SK-N-SH treated with all-trans-retinoic acid at 6 μM for 48 hours (cell line): ENCODE results near the gene SQSTM1.

ENCODE experiments used
- ATAC-seq: fragments of 200-7000 bp; cut with Tn5 transposase; 3 replicates; pipeline ENCODE4 v1.9.1; 2020; ENCODE audit warnings: mild to moderate bottlenecking, moderate library complexity
- ARNTL ChIP-seq: fragments of 450-650 bp; formaldehyde crosslinking; IDR thresholded peaks from 2 replicates; pipeline ENCODE4 v1.5.0; 2020; ENCODE audit warnings: low read depth, mild to moderate bottlenecking, moderate library complexity, borderline replicate concordance
- BACH2 ChIP-seq: fragments of 250-450 bp; sonication (Bioruptor Pico); IDR thresholded peaks from 2 replicates; pipeline ENCODE4 v1.9.0; 2021; ENCODE audit warnings: mild to moderate bottlenecking, borderline replicate concordance
- CSDC2 ChIP-seq: fragments of 250-450 bp; sonication (Bioruptor Pico); IDR thresholded peaks from 2 replicates; pipeline ENCODE4 v1.5.0; 2020; ENCODE audit warnings: mild to moderate bottlenecking, moderate library complexity
- CSRNP3 ChIP-seq: fragments of 250-450 bp; sonication (Bioruptor Pico); IDR thresholded peaks from 2 replicates; pipeline ENCODE4 v1.5.1; 2021; ENCODE audit warnings: mild to moderate bottlenecking, moderate library complexity
- ESRRG ChIP-seq: fragments of 250-450 bp; sonication (Bioruptor Pico); IDR thresholded peaks from 2 replicates; pipeline ENCODE4 v1.6.1; 2021; ENCODE audit warnings: mild to moderate bottlenecking
- GLIS3 ChIP-seq: fragments of 250-450 bp; sonication (Bioruptor Pico); IDR thresholded peaks from 2 replicates; pipeline ENCODE4 v1.5.0; 2020; ENCODE audit warnings: mild to moderate bottlenecking, moderate library complexity
- ISL1 ChIP-seq: fragments of 250-450 bp; sonication (Bioruptor Pico); IDR thresholded peaks from 2 replicates; pipeline ENCODE4 v2.1.2; 2022; ENCODE audit warnings: mild to moderate bottlenecking, moderate library complexity
- OSR1 ChIP-seq: fragments of 250-450 bp; sonication (Bioruptor Pico); IDR thresholded peaks from 2 replicates; pipeline ENCODE4 v1.8.0; 2022; ENCODE audit warnings: moderate library complexity, mild to moderate bottlenecking, inconsistent platforms
- POU6F1 ChIP-seq: fragments of 250-450 bp; sonication (Bioruptor Pico); IDR thresholded peaks from 2 replicates; pipeline ENCODE4 v1.8.0; 2021; ENCODE audit warnings: low read depth, mild to moderate bottlenecking, moderate library complexity, borderline replicate concordance
- PPARA ChIP-seq: fragments of 250-450 bp; sonication (Bioruptor Pico); IDR thresholded peaks from 2 replicates; pipeline ENCODE4 v1.5.0; 2020; ENCODE audit warnings: mild to moderate bottlenecking, borderline replicate concordance
- RARB ChIP-seq: fragments of 250-450 bp; sonication (Bioruptor Pico); IDR thresholded peaks from 2 replicates; pipeline ENCODE4 v1.8.0; 2021; ENCODE audit warnings: mild to moderate bottlenecking, moderate library complexity
- SNAI2 ChIP-seq: fragments of 250-450 bp; sonication (Bioruptor Pico); IDR thresholded peaks from 2 replicates; pipeline ENCODE4 v1.5.0; 2020; ENCODE audit warnings: mild to moderate bottlenecking, moderate library complexity
- TCF4 ChIP-seq: fragments of 250-450 bp; sonication (Bioruptor Pico); IDR thresholded peaks from 2 replicates; pipeline ENCODE4 v1.8.0; 2021; ENCODE audit warnings: mild to moderate bottlenecking, moderate library complexity, borderline replicate concordance
- TOX ChIP-seq: fragments of 250-450 bp; sonication (Bioruptor Pico); IDR thresholded peaks from 2 replicates; pipeline ENCODE4 v1.8.0; 2021; ENCODE audit warnings: mild to moderate bottlenecking, moderate library complexity, borderline replicate concordance
- TSHZ2 ChIP-seq: fragments of 250-450 bp; sonication (Bioruptor Pico); IDR thresholded peaks from 2 replicates; pipeline ENCODE4 v1.5.0; 2020; ENCODE audit warnings: mild to moderate bottlenecking, moderate library complexity
- ZC3H10 ChIP-seq: fragments of 250-450 bp; sonication (Bioruptor Pico); IDR thresholded peaks from 2 replicates; pipeline ENCODE4 v1.5.1; 2021; ENCODE audit warnings: mild to moderate bottlenecking, moderate library complexity
- ZFP3 ChIP-seq: fragments of 250-450 bp; sonication (Bioruptor Pico); IDR thresholded peaks from 2 replicates; pipeline ENCODE4 v1.5.0; 2020; ENCODE audit warnings: mild to moderate bottlenecking, moderate library complexity
- ZFP30 ChIP-seq: fragments of 450-650 bp; formaldehyde crosslinking; IDR thresholded peaks from 2 replicates; pipeline ENCODE4 v1.5.0; 2022; ENCODE audit warnings: mild to moderate bottlenecking, moderate library complexity
- ZNF565 ChIP-seq: fragments of 450-650 bp; formaldehyde crosslinking; conservative IDR thresholded peaks from 2 replicates; pipeline ENCODE4 v1.5.0; 2020; ENCODE audit warnings: low read depth, mild to moderate bottlenecking, moderate library complexity
- ZNF70 ChIP-seq: fragments of 450-650 bp; formaldehyde crosslinking; IDR thresholded peaks from 2 replicates; pipeline ENCODE4 v1.5.0; 2020; ENCODE audit warnings: mild to moderate bottlenecking, moderate library complexity
- ZNF8 ChIP-seq: fragments of 450-650 bp; formaldehyde crosslinking; IDR thresholded peaks from 2 replicates; pipeline ENCODE4 v1.5.0; 2020; ENCODE audit warnings: mild to moderate bottlenecking, moderate library complexity
- TF ChIP-seq, protein P1 (sequence below): fragments of 250-450 bp; sonication (Bioruptor Pico); IDR thresholded peaks from 2 replicates; pipeline ENCODE4 v1.5.1; 2020; ENCODE audit warnings: low read depth, mild to moderate bottlenecking, moderate library complexity
- TF ChIP-seq, protein P2 (sequence below): fragments of 250-450 bp; sonication (Bioruptor Pico); IDR thresholded peaks from 2 replicates; pipeline ENCODE4 v1.8.0; 2020; ENCODE audit warnings: mild to moderate bottlenecking, moderate library complexity, borderline replicate concordance

The SQSTM1 gene

DNA sequence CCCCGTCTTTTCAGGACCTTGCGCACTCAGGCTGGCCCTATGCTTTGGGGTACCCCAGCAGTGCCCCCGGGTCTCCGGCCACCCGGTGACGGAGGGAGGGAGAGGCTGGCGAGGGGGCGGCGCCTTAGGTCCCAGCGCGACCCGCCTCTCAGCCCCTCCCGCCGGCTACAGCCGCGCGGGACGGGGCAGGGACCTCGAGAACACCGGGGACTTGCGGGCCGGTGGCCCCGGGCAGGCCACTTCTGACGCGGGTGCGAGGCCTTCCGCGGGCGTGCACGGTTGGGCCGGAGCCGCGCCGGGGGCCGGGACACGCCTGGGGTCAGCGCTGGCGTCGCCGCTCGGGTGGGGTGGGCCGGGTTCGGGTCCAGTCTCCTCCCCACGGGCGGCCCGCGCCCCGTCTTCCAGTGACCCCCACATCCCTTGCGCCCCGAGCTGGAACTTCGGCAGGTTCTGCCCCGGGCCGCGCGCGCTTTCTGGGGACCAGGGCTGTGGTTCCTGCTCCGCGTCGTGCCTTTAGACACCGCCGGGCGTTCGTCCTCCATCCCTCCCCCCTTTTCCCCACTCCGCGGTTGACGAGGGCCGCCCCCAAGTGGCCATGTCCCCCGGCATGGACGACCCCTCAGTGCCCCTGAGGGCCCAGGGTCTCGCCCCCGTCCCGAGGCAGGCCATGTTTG is 3.8 kb upstream of the SQSTM1 start:
- no peak for TF ChIP-seq PPARA (CRISPR knock-in tag)
- no peak for TF ChIP-seq ZNF565 (CRISPR knock-in tag)
- TF ChIP-seq ISL1 (CRISPR knock-in tag): no peak
- TF ChIP-seq, protein P1, sequence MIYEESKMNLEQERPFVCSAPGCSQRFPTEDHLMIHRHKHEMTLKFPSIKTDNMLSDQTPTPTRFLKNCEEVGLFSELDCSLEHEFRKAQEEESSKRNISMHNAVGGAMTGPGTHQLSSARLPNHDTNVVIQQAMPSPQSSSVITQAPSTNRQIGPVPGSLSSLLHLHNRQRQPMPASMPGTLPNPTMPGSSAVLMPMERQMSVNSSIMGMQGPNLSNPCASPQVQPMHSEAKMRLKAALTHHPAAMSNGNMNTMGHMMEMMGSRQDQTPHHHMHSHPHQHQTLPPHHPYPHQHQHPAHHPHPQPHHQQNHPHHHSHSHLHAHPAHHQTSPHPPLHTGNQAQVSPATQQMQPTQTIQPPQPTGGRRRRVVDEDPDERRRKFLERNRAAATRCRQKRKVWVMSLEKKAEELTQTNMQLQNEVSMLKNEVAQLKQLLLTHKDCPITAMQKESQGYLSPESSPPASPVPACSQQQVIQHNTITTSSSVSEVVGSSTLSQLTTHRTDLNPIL (CRISPR knock-in tag): no peak
- TF ChIP-seq, protein P2, sequence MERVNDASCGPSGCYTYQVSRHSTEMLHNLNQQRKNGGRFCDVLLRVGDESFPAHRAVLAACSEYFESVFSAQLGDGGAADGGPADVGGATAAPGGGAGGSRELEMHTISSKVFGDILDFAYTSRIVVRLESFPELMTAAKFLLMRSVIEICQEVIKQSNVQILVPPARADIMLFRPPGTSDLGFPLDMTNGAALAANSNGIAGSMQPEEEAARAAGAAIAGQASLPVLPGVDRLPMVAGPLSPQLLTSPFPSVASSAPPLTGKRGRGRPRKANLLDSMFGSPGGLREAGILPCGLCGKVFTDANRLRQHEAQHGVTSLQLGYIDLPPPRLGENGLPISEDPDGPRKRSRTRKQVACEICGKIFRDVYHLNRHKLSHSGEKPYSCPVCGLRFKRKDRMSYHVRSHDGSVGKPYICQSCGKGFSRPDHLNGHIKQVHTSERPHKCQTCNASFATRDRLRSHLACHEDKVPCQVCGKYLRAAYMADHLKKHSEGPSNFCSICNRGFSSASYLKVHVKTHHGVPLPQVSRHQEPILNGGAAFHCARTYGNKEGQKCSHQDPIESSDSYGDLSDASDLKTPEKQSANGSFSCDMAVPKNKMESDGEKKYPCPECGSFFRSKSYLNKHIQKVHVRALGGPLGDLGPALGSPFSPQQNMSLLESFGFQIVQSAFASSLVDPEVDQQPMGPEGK (CRISPR knock-in tag): no peak
- no peak for TF ChIP-seq ARNTL (CRISPR knock-in tag)
- no peak for TF ChIP-seq OSR1
- TF ChIP-seq BACH2: no peak
- no peak for TF ChIP-seq ZFP3 (CRISPR knock-in tag)
- TF ChIP-seq CSRNP3 (CRISPR knock-in tag): no peak
- no peak for TF ChIP-seq CSDC2 (CRISPR knock-in tag)
- no peak for TF ChIP-seq RARB (CRISPR knock-in tag)
- TF ChIP-seq ESRRG (CRISPR knock-in tag): no peak
- TF ChIP-seq SNAI2 (CRISPR knock-in tag): no peak
- TF ChIP-seq ZNF8: no peak
- ATAC-seq: no peak

GRCh38 chr5:179817470-179817840 is 3.2 kb upstream of the SQSTM1 start:
- TF ChIP-seq OSR1 (no peak), ZFP30 (no peak), PPARA (CRISPR knock-in tag) (no peak), ZFP3 (CRISPR knock-in tag) (no peak), ISL1 (CRISPR knock-in tag) (no peak), CSRNP3 (CRISPR knock-in tag) (no peak), TSHZ2 (CRISPR knock-in tag) (no peak), ZNF70 (CRISPR knock-in tag) (no peak), SNAI2 (CRISPR knock-in tag) (no peak), TOX (CRISPR knock-in tag) (no peak), ZC3H10 (no peak), GLIS3 (CRISPR knock-in tag) (no peak), BACH2 (no peak), POU6F1 (CRISPR knock-in tag) (no peak), ZNF8 (no peak), CSDC2 (CRISPR knock-in tag) (no peak), TCF4 (CRISPR knock-in tag) (no peak)
- TF ChIP-seq, protein P2 (CRISPR knock-in tag): no peak
- TF ChIP-seq, protein P1 (CRISPR knock-in tag): no peak
- no peak for ATAC-seq
